OCI-LY3 (cell line): ENCODE data around the gene ATG101.

Experiments
- H2AFZ ChIP-seq: fragments of 200-600, 300-600 bp; shearing (Covaris generic); 2 replicates; pipeline ENCODE4 v1.6.0; 2014; ENCODE audit warnings: antibody characterized with exemption, low read depth, low read length
- H3K27ac ChIP-seq: fragments of 200-600, 300-600 bp; sonication (generic); 2 replicates; pipeline ENCODE4 v1.5.1; 2014; ENCODE audit warnings: mild to moderate bottlenecking, low read length, moderate library complexity, mixed read lengths
- H3K27me3 ChIP-seq: fragments of 200-600, 300-600 bp; sonication (generic); 2 replicates; pipeline ENCODE4 v1.6.1; 2014; ENCODE audit warnings: low read depth, low read length, mixed read lengths
- H3K36me3 ChIP-seq: fragments of 200-600, 300-600 bp; sonication (generic); replicated peaks from 2 replicates; pipeline ENCODE3; 2014; ENCODE audit warnings: low read depth, low read length, mixed read lengths
- H3K4me1 ChIP-seq: fragments of 300-600, 200-600 bp; sonication (generic); 2 replicates; pipeline ENCODE4 v1.6.1; 2014; ENCODE audit warnings: low read length, mixed read lengths
- H3K4me2 ChIP-seq: fragments of 200-600, 300-600 bp; sonication (generic); 2 replicates; pipeline ENCODE4 v1.6.1; 2014; ENCODE audit warnings: low read length, mixed read lengths
- H3K4me3 ChIP-seq: fragments of 300-600, 200-600 bp; sonication (generic); 2 replicates; pipeline ENCODE4 v1.5.1; 2014; ENCODE audit warnings: antibody characterized with exemption, mild to moderate bottlenecking, low read length, moderate library complexity
- H3K79me2 ChIP-seq: fragments of 300-600, 200-600 bp; shearing (Covaris generic); 2 replicates; pipeline ENCODE4 v1.6.1; 2014; ENCODE audit warnings: mild to moderate bottlenecking, low read length, mixed read lengths
- H3K9ac ChIP-seq: fragments of 300-600, 200-600 bp; shearing (Covaris generic); 2 replicates; pipeline ENCODE4 v1.6.0; 2014; ENCODE audit warnings: mild to moderate bottlenecking, low read length, moderate library complexity
- H3K9me3 ChIP-seq: fragments of 200-600, 300-600 bp; shearing (Covaris generic); 2 replicates; pipeline ENCODE4 v1.6.1; 2014; ENCODE audit warnings: low read length, mixed read lengths; ENCODE audit not compliant: insufficient read depth
- H4K20me1 ChIP-seq: fragments of 200-600, 300-600 bp; sonication (generic); 2 replicates; pipeline ENCODE4 v1.6.1; 2016; ENCODE audit warnings: low read length, mixed read lengths; ENCODE audit not compliant: insufficient read depth
- EZH2phosphoT487 ChIP-seq: fragments of 200-600 bp; shearing (Covaris generic); IDR thresholded peaks from 2 replicates; pipeline ENCODE4 v1.6.1; 2018; ENCODE audit warnings: antibody characterized with exemption, mixed run types, low read depth
- TF ChIP-seq, protein P1 (sequence below): fragments of 200-600, 300-600 bp; sonication (generic); IDR thresholded peaks from 2 replicates; pipeline ENCODE4 v1.5.1; 2014; ENCODE audit warnings: antibody characterized with exemption, low read length, low read depth

ATG101 gene

DNA sequence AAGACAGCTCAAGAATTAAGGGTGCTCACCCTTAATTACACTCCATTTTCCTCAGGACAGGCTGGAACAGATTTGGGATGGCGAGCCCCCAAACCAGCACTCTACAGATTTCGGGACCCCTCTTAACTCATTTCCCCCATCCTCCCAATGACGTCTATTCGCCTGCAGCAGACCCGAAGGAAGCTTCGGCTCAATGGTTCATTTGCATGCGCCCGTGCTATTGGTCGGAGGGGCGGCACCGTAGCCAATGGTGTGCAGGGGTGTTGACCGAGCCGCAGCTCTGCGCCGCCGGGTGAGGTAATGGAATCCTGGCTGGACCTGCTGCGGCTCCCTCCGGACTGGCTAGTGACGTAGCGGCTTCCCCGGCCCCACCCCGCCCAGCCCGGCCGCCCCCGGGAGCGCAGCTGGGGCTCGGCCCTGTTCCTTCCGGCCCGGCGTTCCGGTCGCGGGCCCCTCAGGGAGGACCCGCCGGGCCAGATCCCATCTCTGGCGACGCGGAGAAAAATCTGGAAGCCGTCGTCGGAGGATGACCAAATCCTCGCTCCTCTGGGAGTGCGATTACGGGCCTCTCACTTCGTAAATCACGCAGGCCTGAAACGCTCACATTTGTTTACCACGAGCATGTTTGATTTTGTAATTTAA is 36.9 kb upstream of the ATG101 start:
- H3K4me2 ChIP-seq, result peak overlapping the region; percentile 98
- no peaks in the 10 kb centered on the region for H3K36me3 ChIP-seq
- no peaks in the 10 kb centered on the region for H4K20me1 ChIP-seq
- H2AFZ ChIP-seq, result peak overlapping the region; percentile 64
- H3K79me2 ChIP-seq, result no peaks in the 10 kb centered on the region
- H3K27ac ChIP-seq, result no peak overlapping the region
- no peak for TF ChIP-seq EZH2phosphoT487
- TF ChIP-seq, protein P1, sequence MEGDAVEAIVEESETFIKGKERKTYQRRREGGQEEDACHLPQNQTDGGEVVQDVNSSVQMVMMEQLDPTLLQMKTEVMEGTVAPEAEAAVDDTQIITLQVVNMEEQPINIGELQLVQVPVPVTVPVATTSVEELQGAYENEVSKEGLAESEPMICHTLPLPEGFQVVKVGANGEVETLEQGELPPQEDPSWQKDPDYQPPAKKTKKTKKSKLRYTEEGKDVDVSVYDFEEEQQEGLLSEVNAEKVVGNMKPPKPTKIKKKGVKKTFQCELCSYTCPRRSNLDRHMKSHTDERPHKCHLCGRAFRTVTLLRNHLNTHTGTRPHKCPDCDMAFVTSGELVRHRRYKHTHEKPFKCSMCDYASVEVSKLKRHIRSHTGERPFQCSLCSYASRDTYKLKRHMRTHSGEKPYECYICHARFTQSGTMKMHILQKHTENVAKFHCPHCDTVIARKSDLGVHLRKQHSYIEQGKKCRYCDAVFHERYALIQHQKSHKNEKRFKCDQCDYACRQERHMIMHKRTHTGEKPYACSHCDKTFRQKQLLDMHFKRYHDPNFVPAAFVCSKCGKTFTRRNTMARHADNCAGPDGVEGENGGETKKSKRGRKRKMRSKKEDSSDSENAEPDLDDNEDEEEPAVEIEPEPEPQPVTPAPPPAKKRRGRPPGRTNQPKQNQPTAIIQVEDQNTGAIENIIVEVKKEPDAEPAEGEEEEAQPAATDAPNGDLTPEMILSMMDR, result no peak
- H3K4me3 ChIP-seq, result peak overlapping the region; percentile 83
- peak overlapping the region; percentile 66 for H3K9ac ChIP-seq
- peaks cover 36% of the 10 kb centered on the region for H3K27me3 ChIP-seq
- peaks cover 24% of the 10 kb centered on the region for H3K4me1 ChIP-seq
- H3K9me3 ChIP-seq, result no peaks in the 10 kb centered on the region

DNA sequence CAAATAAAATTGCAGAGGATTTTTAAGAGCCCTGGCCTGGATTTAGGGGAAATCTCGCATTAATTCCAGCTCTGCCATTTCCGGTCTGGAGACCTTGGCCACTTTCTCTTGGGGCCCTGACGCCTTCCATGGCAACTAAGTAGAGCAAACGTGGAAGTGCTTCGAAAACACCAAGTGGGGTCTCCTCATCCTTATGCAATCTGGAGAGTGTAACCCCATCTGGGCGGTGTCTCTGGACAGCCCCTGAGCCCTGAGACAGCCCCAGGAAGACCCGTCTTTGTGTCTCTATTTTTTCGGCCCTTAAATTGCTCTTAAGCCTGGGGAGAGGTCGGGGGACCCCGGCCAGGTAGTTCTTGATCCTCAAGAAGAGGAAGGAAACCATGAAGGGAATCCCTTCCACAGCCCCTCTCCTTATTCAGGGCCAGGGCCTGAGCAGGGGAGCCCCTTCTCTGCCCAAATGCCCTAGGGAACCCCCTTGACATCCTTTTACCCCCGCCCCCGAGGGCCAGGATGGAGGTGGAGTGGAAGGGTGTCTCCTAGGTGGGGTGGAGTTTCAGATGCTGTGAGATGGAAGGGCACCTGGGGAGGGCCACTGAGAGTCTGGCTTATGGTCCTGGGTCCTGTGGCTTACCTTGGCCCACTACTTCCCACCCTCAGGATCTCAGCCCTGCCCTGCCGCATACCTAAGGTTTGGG is 36.2 kb upstream of the ATG101 start:
- H3K9ac ChIP-seq, result peak overlapping the region; percentile 66
- H3K79me2 ChIP-seq, result no peaks in the 10 kb centered on the region
- TF ChIP-seq, protein P1, result no peak
- TF ChIP-seq EZH2phosphoT487, result no peak
- H4K20me1 ChIP-seq, result no peaks in the 10 kb centered on the region
- no peaks in the 10 kb centered on the region for H3K36me3 ChIP-seq
- peak overlapping the region; percentile 98 for H3K4me2 ChIP-seq
- H3K27ac ChIP-seq, result no peak overlapping the region
- H3K27me3 ChIP-seq, result peaks cover 36% of the 10 kb centered on the region
- no peaks in the 10 kb centered on the region for H3K9me3 ChIP-seq
- H3K4me3 ChIP-seq, result peak overlapping the region; percentile 83
- H3K4me1 ChIP-seq, result peaks cover 24% of the 10 kb centered on the region
- H2AFZ ChIP-seq, result peak overlapping the region; percentile 64; the same call in 1 of the 2 replicates

DNA sequence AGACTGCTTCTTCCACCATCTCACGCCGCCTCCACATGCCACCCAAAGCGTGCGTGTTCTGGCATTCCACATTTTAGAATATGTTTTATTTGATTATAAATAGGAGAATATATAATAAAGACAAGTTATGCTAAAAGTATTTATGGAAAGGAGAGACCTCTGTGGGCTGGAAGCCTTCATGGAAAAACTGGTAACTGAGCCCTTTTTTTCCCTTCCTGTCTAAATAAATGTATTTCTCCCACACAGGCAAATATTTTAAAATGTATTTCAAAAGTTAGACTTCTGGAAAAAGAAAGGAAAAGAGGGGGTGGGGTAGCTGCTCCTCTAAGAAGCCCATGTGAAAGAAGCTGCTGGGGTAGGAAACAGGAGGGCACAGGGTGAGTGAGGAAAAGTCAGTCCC is 34.6 kb upstream of the ATG101 start:
- H3K9ac ChIP-seq, result no peak overlapping the region
- H3K9me3 ChIP-seq, result no peaks in the 10 kb centered on the region
- no peak overlapping the region for H3K27ac ChIP-seq
- H3K4me2 ChIP-seq, result no peak overlapping the region
- no peak overlapping the region for H2AFZ ChIP-seq
- H3K4me1 ChIP-seq, result peaks cover 24% of the 10 kb centered on the region
- no peaks in the 10 kb centered on the region for H4K20me1 ChIP-seq
- TF ChIP-seq, protein P1, result no peak
- TF ChIP-seq EZH2phosphoT487, result no peak
- H3K4me3 ChIP-seq, result no peak overlapping the region
- no peaks in the 10 kb centered on the region for H3K79me2 ChIP-seq
- peaks cover 29% of the 10 kb centered on the region for H3K27me3 ChIP-seq
- no peaks in the 10 kb centered on the region for H3K36me3 ChIP-seq

DNA sequence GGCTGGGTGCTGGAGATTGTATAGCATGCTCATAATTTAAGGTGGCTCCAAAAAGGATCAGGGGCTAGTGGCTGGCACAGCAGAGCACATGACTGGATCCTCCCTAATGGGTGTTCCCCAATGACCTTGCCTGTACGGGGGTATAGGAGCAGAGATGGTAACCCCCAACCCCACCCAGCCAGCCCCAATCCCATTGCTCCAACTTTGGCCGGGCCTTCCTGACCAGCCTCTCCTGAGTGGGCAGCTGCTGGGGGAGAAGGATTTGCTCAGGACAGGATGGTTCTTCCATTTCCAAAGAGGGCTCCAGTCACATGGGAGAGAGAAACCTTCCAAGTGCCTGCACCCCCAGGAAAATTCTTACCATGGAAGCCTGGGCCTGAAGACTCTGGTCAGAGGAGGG is 33.9 kb upstream of the ATG101 start:
- Histone ChIP-seq H4K20me1 (no peaks in the 10 kb centered on the region), H3K9me3 (no peaks in the 10 kb centered on the region), H3K4me1 (peaks cover 24% of the 10 kb centered on the region), H3K79me2 (no peaks in the 10 kb centered on the region), H3K9ac (no peak overlapping the region), H3K27me3 (peaks cover 29% of the 10 kb centered on the region), H3K27ac (no peak overlapping the region), H2AFZ (no peak overlapping the region), H3K36me3 (no peaks in the 10 kb centered on the region), H3K4me3 (no peak overlapping the region), H3K4me2 (peak overlapping the region; percentile 96)
- TF ChIP-seq, protein P1, result no peak
- no peak for TF ChIP-seq EZH2phosphoT487
